ENCODE data around the gene SLC5A8.

Gene SLC5A8, protein sequence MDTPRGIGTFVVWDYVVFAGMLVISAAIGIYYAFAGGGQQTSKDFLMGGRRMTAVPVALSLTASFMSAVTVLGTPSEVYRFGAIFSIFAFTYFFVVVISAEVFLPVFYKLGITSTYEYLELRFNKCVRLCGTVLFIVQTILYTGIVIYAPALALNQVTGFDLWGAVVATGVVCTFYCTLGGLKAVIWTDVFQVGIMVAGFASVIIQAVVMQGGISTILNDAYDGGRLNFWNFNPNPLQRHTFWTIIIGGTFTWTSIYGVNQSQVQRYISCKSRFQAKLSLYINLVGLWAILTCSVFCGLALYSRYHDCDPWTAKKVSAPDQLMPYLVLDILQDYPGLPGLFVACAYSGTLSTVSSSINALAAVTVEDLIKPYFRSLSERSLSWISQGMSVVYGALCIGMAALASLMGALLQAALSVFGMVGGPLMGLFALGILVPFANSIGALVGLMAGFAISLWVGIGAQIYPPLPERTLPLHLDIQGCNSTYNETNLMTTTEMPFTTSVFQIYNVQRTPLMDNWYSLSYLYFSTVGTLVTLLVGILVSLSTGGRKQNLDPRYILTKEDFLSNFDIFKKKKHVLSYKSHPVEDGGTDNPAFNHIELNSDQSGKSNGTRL

DNA sequence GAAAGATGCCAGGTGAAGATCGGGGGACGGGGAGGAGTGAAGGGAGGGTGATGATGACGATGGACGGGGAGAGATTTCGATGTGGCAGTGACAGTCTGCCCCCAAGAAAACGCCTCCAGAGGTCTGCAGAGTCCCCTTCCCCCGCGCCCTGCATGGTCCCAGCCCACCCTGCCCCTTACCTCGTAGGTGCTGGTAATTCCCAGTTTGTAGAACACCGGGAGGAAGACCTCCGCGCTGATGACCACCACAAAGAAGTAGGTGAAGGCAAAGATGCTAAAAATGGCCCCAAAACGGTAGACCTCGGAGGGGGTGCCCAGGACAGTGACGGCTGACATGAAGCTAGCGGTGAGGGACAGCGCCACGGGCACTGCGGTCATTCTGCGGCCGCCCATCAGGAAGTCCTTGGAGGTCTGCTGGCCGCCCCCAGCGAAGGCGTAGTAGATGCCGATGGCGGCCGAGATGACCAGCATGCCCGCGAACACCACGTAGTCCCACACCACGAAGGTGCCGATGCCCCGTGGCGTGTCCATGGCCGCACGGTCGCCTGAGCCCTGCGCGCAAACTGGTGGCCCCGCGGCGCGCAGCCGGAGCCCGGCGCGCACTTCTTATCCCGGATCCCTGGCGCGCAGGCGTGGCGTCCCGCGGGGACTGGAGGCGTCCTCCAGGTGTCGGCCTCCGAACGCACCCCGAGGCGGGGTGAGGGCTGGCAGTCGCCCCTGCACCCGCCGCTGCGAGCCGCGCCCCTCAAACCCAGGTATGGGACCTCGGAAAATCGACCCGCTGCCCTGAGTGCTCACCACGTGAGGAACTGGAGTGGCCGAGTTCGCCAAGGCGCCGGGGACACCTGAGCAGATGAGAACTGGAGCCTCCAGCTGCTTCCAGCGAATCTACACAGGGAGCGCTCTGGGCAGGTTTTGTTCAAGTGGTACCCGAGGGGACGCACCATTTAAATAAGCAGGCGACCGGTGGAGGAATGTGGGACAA is at the start of gene SLC5A8:
Gene SLC5A8, minus strand, starts transcription at position 920 of the 984 bp plus-strand sequence. Its CDS starts 390 bp downstream, at position 530.
- DNase-seq, result peak; percentile 33

DNA sequence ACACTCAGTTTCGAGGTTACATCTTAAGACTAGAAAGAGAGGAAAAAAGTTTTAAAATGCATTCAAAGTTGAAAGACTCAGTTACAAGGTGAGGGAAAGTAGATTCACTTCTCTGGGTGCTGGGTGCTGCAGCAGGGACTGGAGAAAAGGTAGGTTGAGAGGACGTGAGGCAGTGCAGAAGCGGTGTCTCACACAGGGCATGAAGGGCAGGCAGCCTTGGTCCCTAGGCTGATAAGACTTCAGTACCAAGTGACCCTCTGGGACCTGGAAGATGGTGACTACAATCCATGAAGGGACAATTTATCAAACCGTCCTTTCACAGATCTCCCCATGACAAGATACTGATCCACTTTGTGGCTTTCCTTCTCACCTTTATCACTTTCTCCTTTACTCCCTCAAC is 47.3 kb upstream of the SLC5A8 start:
- DNase-seq, result no peak

DNA sequence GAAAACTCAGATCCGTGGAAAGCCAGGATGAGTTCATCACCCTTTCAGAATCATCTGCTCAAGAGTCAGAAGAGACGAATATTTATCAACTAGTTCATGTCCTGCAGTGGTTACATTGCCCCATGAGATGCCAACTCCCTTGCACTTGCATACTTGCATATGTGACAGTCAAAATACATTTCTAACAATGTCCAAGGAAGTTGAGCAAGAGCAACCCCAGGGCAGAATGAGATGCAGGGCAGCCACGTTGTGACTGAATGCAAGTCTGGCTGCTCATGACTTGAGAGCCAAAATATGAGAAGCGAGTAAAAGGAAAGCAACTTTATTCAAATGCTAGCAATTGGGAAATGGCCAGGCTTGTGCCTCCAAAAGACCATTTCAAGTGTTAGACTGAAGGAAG is 46.2 kb upstream of the SLC5A8 start:
- no peak for DNase-seq

DNA sequence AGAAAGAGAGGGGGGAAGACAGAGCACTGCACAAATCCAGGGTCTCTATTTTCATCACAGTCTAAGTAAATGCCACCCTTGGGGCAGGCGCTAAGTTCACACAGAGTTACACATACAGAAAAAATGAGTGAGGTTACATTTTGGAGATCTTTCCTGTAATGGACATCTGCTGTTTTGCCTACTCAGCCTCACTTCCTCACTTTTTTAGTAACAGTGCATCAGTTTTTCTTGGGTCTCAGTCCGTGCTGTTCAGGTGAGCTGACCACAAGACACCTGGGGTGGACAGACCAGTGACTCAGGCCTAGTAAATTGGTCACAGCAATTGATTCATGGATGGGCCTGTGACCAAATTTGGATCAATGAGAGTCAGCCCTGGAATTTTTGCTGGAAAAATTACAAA is 33.6 kb upstream of the SLC5A8 start:
- no peak for DNase-seq

DNA sequence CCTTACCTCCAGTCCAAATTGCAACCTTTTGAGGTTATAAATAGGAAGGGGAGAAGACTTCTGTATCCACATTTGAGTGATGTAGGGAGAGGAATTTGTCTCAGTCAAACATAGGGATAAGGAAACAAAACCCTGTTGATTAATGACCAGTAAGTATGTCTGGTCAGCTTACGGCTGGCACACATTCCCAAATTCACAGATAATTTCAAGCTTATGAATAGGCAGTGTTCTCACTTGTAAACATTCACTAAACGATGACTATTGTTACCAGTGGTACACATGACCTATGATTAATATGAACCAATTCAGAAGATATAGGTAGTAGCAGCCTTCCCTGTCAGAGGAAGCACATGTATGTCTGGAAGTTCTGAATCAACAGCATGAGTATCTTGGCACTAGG is 33.0 kb upstream of the SLC5A8 start:
- DNase-seq, result no peak

DNA sequence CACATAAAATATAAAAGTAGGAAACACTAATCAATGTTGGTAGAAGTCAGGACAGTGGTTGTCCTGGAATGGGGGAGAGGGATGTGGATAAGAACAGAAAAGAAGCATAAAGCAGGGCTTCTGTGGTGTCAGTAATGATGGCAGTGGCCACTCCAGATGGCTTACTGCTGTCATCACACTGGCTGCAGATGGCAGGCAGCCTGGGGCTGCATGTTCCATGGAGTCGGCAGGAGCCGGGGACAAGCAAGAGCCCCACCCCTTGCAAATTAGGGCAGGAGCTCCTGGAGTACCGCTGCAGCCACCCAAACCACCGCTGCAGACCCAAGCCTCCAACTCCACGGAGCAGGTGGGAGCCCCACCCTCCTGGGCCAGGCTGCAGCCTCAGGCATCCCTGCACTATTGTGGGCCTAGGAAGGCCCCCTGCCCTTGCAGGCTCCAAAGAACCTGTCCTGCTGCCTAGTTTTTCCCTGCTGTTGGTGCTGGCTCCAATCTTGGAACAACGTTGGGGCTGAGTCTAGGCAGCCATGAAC is 28.8 kb upstream of the SLC5A8 start:
- no peak for DNase-seq

DNA sequence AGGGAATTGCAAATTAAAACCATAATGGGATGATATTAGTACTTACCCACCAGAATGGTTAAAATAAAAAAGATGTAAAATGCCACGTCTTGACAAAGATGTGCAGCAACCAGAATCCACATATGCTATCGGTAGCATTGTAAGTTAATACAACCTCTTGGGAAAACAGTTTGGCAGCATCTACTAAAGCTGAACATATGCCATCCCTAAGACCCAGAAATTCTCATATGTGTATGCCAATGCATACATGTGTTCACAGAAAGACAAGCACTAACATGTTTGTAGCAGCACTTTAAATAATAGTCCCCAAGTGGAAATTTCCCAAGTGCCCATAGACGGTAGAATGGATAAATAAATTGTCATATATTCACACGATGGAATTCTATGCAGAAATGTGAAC is 28.3 kb upstream of the SLC5A8 start:
- no peak for DNase-seq

DNA sequence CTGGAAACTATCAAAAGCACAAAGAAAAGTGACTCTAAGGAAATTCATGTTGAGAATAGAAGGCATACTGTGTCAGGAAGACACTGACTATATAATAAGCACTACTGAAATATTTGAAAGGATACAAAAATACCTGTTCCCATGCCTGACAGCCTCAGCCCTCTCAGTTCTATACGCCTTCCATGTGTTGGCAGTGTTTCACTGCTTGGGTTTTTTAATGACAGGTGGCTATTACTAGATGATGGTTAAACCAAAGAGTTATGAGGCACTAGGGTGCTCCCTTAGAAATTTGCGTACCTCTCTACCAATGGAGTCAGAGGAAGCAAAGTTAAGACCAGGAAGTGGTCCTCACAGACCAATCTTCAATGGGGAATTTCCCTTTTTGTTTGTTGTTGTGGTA is 25.6 kb upstream of the SLC5A8 start:
- no peak for DNase-seq

DNA sequence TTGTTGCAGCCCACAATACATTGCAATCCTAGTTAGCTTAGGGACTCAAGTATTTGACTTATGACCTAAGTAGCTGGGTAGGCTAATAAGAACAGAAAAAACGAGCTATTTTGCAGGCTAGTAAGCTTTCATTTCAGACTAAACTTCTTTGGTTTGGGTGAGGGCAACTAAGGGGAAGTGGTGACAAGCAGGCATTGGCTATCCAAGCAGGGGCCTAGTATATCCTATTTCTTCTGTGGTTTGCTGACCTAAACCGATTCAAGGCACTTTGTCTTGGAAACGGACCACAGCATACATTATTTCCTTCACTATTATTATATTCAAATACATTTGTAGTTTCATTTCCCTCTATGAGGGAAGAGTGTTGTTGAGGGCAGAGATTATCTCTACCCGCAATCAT is 21.6 kb upstream of the SLC5A8 start:
- DNase-seq, result no peak

DNA sequence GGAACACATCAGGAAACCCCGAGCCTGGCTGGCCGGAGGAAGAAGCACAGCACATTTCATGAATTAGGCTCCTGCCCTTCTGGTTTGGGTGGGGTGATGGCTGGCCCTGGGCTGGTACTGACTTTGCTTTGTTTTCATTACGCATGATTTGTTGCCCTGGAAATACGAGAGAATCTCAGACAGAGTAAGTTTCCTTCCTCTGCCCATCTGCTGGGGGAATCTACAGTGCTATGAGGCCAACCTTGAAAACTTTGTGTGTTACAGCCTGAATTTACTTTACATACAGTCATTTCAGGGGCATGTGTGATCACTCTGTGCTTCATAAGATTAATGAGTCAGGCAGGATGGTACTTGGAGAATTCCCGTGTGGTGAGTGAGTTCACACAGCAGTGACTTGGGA is 20.5 kb upstream of the SLC5A8 start:
- no peak for DNase-seq

DNA sequence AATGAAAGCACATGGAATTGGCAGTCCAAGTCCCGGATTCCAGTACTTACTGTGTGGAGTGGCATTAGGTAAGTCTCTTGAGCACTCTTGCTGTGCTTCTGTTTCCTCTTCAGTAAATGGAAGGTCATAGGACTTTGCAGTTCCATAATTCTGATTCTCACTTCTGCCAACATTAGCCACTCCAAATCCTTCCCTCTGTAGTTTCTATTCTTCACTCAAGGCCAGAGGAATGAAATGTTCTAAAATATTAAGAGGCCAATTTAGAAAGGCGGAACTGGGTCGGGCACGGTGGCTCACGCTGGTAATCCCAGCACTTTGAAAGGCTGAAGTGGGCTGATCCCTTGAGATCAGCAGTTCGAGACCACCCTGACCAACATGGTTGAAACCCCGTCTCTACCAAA is 19.8 kb upstream of the SLC5A8 start:
- DNase-seq, result no peak

DNA sequence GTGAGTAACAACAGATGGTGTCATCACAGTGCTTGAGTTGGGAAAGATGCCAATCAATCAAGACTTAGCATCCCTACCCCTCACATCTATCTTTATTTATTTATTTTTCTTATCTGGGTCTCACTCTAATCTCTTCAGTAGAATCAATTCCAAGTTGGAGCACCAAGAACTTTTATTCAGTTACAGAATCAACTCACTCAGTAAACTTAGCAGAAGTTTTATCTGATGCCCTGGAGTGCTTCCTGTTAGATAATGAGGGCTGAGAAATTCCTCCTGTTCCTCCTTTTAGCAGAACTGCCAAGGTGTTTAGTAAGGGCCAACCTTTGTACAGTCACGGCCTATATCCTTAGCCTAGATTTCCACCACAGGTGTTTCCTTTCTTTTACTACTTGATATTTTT is 11.3 kb upstream of the SLC5A8 start:
- no peak for DNase-seq

DNA sequence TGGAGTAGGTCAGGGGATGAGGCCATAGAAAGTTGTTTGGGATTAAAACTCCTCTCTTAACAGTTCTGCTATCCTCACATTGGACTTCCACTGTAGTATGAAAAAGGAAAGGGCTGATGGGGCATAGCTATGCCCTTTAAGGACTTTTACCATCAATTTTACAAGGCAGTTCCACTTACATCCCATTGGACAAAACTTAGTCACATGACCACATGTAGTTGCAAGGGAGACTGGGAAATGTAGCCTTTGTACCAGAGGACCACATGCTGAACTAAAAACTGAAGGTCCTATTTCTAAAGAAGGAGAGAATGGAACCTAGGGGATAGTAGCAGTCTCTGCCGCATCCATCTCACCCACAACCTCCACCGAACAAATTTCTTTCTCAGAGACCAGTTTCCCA is 6.8 kb upstream of the SLC5A8 start:
- no peak for DNase-seq

DNA sequence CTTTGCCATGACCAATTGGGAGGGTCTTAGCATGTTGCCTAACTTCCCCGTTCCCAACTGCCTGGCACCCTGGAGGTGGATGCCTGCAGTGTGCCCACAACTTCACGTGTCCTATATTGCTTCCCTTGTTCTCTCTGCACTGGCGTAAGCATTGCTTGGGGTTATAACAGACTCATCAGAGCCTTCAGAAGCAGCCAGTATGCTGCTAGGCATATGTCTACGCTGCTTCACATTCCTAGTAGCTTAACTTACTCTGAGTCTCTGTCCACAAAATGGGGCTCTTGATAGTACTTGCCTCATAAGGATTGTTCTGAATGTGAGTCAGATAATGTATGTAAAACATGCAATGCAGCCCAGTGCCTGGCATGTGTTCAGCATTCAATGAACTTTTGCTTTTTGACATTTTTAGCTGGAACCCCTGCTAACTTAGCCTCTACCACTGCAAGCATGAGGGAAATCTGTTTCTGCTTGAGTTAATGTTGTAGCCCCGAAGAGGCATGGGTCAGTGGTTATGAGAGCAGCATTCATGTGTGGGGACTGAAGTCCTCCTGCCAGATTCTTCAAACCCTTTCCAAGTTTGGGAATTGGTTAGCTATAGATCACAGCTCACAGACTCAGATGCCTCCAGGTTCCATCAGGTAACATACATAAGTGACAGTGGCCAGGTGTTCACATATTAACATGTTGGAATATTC is 2.8 kb downstream of the SLC5A8 start:
- DNase-seq, result no peak

DNA sequence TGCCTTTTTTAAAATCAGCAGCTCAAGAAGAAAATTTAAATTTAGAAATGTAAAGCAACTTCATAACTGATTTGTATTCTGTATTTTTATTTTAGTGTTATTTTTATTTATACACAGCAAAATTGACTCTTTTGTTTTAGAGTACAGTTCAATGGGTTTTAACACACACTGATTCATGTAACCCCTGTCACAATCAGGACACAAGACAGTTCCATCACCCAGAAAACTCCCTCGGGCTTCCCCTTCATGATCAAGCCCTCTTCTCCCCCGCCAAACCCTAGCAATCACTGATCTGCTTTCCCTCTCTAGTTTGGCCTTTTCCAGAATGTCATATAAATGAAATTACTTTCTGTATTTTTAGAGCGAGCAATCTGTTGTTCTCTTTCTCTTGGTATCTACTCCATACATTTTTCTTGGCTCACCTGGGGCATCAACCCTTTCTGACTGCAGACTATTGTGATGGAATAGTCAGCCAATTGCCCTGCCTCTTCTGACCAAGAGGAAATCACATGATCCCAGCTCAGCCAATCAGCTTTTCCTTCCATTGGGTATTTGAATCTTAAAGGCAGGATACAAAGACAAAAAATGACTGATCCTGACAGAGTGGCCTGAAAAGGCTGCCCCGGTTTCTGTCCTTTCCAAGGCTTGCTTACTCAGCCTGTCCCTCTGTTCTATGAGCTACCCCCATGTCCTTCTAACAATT is 5.3 kb downstream of the SLC5A8 start:
- DNase-seq, result no peak

DNA sequence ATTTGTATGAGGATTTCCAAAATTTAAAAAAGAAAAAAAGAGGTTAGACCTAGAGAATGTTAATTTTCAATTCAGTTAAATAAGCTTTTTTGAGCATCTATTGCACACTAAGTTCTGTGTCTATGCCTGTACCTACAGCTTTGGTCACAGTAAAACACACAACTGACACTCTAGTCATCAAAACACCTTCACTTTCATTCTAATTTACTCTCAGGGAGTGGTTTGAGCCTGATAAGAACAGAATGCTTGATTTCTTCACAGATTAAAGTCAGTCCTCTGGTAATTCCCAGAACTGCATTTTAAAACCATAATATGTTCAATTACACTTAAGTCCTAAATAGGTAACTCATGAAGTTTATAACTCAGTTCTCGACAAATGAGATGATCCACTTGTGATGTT is 9.2 kb downstream of the SLC5A8 start:
- no peak for DNase-seq

DNA sequence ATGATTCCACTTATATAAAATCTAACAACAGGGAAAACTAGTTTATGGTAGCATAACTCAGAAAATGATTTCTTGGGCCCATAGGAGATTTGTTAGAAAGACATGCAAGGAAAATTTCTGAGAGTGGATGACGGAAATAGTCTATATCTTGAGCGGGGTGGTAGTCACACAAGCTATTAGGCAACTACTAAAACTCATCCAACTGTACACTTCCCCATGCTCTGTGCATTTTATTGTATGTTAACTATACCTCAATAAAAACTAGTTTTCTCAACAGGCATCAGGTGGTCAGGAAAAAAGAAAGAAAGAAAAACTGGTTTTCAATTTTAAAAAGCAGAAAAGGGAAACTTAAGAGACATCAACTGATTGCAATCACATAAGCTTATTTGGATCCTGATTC is 9.9 kb downstream of the SLC5A8 start:
- DNase-seq, result no peak

DNA sequence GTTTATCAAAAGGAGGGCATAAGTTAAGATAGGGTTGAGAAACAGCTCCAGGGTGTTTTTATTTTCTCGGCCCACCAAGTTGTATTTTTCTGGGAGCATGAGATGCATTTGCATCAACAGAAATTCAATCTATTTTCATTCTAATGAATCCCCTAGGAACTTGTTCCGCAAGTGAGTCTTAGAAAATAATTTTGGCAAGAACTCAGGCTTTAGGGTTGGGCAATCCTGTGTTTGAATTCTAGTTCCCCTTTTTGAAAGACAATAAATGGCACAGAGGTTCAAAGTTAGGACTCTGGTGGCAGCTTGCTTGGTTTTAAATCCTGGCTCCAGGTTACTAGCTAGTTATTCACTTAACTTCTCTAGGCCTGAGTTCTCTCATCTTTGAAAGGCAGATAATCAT is 23.7 kb downstream of the SLC5A8 start:
- DNase-seq, result no peak

DNA sequence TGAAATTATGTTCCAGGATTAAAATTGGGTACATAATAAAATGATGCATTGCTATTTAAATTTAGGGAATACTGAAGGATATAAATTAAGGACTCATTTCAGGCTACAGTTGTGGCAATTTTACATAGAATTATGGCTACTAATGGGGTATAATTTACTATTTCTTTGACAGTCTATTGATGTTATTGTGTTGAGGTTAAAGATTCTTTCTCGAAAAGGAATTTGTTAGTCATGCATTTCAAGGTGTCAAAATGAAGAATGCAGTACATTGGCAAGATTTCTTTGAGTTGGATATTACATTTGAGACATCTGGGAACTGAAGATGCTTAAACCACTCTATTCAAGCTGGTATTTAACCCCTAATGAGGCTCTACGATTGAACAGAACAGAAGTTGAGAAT is 28.3 kb downstream of the SLC5A8 start:
- no peak for DNase-seq

DNA sequence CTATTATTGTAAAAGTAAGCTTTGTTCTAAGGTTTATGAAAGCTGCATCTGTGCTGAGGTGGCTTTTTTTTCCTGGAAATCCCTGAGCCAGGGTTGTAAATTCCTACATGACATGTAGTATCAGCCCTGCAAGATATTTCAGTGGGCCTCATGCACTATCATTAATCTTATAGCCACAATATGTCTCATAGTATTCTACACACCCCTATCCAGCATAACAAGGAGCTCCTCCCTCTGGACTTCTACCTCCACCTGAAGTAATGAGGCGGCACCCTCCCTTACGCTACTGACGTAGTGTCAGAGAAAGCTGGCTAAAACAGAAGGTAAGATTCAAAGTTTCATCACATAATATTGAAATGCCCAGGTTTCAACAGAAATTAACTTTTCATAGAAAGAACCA is 35.5 kb downstream of the SLC5A8 start:
- DNase-seq, result no peak

DNA sequence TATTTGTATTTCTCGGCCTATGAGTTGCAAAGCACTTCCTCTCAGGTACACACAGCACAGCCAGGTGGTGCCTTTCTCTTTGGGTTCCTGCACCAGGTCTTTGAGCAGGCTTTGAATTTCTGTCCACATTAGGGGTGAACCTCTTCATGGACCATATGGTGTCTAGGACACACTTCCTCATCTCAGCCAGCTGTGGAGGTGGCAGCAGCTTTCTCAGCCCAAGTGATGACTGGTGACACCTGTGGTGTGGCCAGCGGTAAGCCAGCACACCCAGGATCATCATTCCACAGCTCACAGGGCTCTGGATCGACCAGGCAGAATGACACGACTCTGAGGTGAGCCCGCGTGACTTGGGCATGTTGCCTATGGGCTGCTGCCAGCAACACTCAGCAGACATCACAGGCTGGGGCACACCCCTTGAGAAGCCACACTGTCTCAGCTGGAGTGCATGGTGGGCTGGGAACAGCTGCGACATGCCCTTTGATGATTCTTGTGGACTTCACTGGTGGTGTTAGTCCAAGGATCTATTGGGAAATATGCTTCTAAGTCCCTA is 36.8 kb downstream of the SLC5A8 start:
- no peak for DNase-seq

DNA sequence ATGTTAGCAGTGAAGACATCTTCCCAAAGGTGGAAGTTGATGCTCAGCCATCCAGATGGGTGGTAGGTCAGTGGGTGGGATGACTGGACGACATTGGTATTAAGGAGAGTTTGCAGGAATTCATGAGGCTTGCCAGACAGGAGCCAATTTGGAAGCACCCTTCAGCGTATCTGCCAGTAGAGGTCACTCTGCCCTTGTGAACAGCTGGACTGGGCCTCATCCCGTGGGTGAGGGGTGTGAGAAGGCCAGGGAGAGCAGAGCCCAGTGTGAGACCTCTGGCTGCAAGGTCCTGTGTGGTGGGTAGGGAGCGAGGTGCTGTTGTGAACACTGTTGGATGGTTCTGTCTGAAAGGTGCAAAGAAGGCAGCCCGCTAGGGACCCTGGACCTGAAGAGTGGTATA is 37.7 kb downstream of the SLC5A8 start:
- no peak for DNase-seq
